Measurements from ENCODE around the gene HOXA1.

HOXA1 gene

GRCh38 chr7:27095897-27096767 lies at the start of gene HOXA1:
Gene HOXA1 (minus strand): TSS chr7:27096000. CDS start chr7:27095912, 88 bp downstream.
- DNase-seq, result peak; percentile 88

- no peak for DNase-seq
Observed at GRCh38 chr7:27145165-27145913, 49.5 kb upstream of the HOXA1 start.

DNA sequence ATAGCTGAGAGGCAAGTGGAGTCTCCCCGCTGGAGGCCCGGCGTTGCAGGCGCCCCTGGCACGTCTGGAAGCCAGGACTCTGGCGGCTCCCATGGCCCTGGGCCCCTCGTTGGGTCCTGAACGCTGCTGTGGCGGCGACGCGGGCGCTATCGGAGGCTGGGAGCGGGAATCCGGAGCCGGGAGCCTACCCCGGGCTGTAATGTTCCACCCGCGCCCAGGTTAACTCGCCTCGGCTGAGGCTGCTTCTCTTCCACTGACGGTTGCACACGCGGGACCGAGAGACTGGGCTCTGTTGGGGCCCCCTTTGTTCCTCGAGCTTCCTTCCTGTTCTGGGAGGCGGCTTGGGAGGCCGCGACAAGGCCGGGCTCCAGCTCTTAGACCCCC lies 49.0 kb upstream of the HOXA1 start:
- no peak for DNase-seq

DNA sequence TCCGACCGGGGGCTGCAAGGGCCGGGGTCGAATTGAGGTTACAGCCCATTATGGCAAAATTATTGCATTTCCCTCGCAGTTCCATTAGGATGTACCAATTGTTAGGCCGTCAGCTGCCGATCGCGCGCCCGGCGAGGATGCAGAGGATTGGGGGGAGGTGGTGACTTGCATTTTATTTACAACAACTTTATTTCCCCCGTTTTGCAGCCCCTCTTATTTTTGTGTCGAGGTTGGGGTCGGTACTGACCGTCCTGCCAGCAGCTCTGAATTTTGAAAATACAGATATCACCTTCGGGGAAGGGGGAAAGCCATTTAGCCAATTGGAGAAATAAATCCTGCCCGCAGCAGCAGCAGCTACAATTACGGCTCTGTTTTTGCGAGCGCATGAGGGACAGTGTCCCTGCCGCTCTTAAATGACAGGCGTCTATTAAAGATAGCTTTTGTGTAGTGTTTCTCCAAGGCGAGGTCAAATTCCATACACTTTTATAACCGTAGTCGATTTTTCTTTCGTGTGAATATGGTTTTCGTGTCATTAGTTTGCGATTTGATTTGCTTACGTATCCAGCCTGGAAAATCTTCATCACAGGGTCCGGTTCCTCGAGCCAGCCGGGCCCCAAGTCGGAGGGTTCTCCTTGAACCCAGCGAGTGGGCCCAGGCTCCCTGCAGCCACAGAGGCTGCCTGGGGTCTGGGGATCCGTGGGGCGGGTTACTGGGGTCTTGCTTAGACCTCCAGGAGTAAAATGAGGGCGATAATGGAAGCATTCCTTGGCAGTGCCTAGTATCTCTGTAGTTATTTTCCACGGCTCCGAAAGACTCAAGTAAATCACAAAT lies 48.4 kb upstream of the HOXA1 start:
- no peak for DNase-seq

DNA sequence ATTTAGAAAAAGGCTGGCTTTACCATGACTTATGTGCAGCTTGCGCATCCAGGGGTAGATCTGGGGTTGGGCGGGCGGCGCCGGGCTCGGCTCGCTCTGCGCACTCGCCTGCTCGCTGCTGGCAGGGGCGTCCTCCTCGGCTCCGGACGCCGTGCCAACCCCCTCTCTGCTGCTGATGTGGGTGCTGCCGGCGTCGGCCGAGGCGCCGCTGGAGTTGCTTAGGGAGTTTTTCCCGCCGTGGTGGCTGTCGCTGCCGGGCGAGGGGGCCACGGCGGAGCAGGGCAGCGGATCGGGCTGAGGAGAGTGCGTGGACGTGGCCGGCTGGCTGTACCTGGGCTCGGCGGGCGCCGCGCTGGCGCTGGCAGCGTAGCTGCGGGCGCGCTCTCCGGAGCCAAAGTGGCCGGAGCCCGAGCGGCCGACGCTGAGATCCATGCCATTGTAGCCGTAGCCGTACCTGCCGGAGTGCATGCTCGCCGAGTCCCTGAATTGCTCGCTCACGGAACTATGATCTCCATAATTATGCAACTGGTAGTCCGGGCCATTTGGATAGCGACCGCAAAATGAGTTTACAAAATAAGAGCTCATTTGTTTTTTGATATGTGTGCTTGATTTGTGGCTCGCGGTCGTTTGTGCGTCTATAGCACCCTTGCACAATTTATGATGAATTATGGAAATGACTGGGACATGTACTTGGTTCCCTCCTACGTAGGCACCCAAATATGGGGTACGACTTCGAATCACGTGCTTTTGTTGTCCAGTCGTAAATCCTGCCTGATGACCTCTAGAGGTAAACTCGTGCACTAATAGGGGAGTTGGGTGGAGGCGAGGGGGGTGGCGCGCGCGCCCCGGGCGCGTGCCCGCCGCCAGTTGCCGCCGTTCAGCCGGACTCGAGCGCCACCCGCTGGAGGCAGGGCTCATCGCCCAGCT lies 47.5 kb upstream of the HOXA1 start, which contains the start of gene HOXA5:
Gene HOXA5, minus strand, starts transcription at position 659 of the 927 bp plus-strand sequence. Its CDS starts 74 bp downstream, at position 585.
- DNase-seq, result no peak

DNA sequence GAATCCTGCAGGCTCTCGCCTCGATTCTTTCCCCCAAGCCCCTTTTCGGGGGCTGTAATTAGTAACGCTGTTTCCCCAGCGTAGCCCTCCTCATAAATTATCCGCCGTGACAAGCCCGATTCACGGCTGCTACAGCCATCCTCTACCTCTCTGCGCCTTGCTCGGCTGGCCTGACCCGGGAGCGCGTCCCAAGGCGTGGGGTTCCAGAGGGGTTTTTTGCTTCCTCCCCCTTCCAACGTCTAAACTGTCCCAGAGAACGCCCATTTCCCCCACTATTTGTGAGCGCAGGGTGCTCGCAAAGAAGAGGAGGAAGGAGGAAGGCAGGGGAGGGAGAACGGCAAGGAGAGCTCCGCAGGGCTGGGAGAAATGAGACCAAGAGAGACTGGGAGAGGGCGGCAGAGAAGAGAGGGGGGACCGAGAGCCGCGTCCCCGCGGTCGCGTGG lies 46.8 kb upstream of the HOXA1 start:
- no peak for DNase-seq

- no peak for DNase-seq
Observed at GRCh38 chr7:27141923-27142579, 46.3 kb upstream of the HOXA1 start.

GRCh38 chr7:27141137-27141922 lies 45.5 kb upstream of the HOXA1 start:
- DNase-seq, result no peak

- no peak for DNase-seq
Observed at GRCh38 chr7:27140126-27140857, 44.5 kb upstream of the HOXA1 start.

DNA sequence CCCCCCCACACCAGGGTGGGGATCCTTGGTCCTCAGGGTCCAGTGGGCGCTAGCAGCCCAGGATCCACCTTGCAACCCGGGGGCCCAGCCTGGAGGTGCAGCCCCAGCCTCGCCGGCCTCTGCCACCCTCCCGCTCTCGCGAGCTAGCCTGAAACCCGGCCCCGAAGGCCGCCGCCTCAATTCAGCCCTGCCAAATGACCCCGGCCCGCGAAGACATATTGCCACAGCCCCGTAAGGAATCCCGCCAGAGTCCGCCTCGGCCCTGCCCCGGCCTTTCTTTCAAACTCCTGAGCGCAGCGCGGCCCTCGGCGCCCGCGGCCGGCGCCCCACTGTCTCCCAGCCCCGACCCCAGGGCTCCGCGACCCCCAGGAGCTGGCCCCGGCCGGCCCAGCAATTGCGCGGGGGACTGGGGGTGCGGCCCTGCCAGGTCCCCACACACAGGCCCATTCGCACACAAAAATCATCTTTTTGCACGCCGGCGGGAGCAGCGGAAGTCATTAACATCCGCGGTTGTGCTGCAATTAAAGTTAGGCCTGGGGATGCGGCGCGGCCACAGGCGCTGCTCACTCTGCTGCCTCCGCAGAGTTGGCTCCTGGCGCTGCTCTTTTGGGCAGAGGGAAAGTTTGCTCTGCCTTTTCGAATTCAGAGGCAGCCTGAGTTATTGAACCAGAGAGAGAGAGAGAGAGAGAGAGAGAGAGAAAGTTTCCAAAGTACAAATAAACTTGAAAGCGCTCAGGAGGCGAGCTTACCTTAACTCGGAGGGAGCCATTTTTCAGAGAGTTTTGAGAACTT lies 43.7 kb upstream of the HOXA1 start:
- DNase-seq, result no peak

- DNase-seq, result no peak
Observed at GRCh38 chr7:27138985-27139333, 43.2 kb upstream of the HOXA1 start.

GRCh38 chr7:27138472-27138871 lies 42.7 kb upstream of the HOXA1 start:
- no peak for DNase-seq

DNA sequence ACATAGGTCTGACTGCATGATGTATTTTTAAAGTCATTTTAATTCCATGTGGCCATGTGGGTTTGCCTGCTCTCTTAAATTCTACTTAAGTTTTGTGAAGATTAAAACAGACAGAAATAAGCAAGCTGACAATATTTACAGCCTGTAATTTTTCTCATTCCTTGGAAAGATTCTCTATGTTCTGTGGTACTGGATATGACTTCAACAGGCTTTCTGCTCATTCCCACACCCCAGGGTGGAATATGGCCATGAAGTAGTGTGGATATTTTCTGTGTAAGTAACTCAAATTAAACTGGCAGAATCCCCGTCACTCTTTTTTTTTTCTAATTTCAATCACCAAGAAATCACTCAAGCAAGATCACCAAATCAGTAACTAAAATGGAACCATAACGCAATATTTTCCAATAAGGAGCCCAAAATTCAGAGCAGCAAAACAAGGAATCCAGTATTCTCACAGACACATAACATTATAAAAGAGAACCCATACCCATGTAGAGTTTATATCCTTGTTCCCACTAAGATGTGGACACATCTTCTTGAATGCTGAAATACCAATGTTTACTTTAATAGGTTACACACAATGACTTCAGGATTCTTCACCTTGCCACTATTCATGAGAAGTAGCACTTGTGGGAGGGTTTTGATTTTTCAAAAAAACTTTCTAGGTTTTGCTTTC lies 42.0 kb upstream of the HOXA1 start:
- no peak for DNase-seq

GRCh38 chr7:27134392-27134791 lies 38.6 kb upstream of the HOXA1 start:
- no peak for DNase-seq

DNA sequence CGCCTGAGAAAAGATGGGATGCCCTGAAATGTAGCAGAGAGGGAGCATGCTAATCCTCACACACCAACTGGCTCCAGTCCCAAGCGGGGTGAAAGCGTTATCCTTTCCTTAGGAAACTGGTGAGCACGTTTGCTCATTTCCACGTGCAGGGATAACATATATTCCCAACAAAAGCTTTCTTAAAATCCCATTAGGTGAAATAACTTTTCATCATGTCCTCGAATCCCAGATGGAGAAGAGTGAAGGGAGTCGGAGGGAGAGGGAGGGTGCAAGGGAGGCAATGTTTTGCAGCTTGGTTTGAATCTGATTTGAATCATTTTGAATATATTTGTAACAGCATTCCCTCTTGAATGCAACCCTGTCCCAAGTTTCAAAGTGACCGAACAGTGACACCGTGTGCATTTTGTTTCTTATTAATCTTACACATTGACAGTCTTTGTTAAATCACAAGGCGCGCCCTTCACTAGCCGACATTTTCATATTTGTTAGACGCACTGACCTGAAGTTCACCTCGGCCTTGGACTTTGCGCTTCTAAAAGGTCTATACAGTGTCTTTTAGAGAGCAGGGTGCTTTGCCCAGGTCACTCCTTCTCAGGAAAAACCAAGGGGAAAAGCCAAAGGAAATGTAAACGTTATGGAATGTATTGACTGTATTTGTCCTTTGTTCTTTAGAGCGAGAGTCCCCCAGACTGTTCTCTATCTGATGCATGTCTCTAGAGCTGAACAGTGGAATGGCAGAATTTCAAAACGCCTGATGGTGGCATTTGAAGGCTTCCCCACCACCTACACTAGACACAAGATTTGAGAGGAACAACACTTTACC lies 37.8 kb upstream of the HOXA1 start:
- no peak for DNase-seq

- DNase-seq, result no peak
Observed at GRCh38 chr7:27132978-27133377, 37.2 kb upstream of the HOXA1 start.

DNA sequence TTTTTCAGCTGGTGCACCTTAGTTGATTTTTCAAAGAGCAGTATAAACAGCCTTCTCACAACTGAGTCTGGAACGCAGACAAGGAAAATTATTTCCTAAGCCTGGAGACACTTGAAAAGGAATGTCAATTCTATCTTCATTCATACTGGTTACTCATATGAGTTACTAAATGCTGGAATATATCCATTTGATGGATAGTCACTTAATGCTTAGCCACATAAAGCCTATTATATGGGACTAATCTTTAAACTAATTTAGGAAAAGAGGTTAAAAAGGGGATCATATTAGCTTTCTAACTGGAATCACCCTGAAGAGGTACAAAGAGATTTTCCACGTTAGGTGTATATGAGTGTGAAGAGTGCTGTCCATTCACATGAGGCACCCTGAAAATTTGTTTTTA lies 36.4 kb upstream of the HOXA1 start:
- DNase-seq, result no peak

Measured in NCI-H2171 treated with DMSO at 0.1 percent for 48 hours (cell line).